Astrocyte (in vitro differentiated cells and primary cell): ENCODE results near the gene NPC2.

Experiments
- CTCF ChIP-seq: IDR thresholded peaks from 2 replicates; pipeline ENCODE4 v1.5.1; 2011; ENCODE audit warnings: low read depth, mild to moderate bottlenecking, inconsistent platforms, low read length, moderate library complexity; ENCODE audit not compliant: insufficient read depth
- EZH2 ChIP-seq: IDR thresholded peaks from 2 replicates; pipeline ENCODE4 v1.6.1; 2012; ENCODE audit warnings: mild to moderate bottlenecking, low read length, inconsistent platforms; ENCODE audit not compliant: insufficient read depth

GRCh38 chr14:74501691-74502090 lies 8.6 kb upstream of the NPC2 start:
- TF ChIP-seq CTCF (no peak), EZH2 (no peak)
